H9 (cell line): ENCODE measurements around the gene NCBP3. TPM values are rescaled to one million over a fixed set of nuclear protein-coding genes. Genes with fewer than 3 reads are reported as not detected.

ENCODE experiments used
- DNase-seq: peaks from one replicate; pipeline ENCODE4 v3.0.0-alpha.2; 2017
- H2AFZ ChIP-seq: one replicate; pipeline ENCODE4 v1.6.1; 2013; ENCODE audit warnings: mild to moderate bottlenecking, low read length, control low read depth, moderate library complexity
- H2AK5ac ChIP-seq: 2 replicates; pipeline ENCODE4 v1.6.1; 2013; ENCODE audit warnings: low read length, control low read depth, mixed read lengths; ENCODE audit not compliant: insufficient read length
- H2BK120ac ChIP-seq: one replicate; pipeline ENCODE4 v1.6.1; 2013; ENCODE audit warnings: low read depth, mild to moderate bottlenecking, low read length, control low read depth, inconsistent platforms; ENCODE audit not compliant: poor library complexity, severe bottlenecking
- H2BK12ac ChIP-seq: 2 replicates; pipeline ENCODE4 v1.6.1; 2013; ENCODE audit warnings: low read length, control low read depth, mixed read lengths, low read depth; ENCODE audit not compliant: insufficient read length
- H2BK15ac ChIP-seq: 2 replicates; pipeline ENCODE4 v1.6.1; 2013; ENCODE audit warnings: low read depth, low read length, control low read depth
- H2BK20ac ChIP-seq: one replicate; pipeline ENCODE4 v1.6.1; 2013; ENCODE audit warnings: low read depth, mild to moderate bottlenecking, low read length, control low read depth, inconsistent platforms; ENCODE audit not compliant: poor library complexity, severe bottlenecking
- H2BK5ac ChIP-seq: 2 replicates; pipeline ENCODE4 v1.6.1; 2013; ENCODE audit warnings: low read length, control low read depth, mixed read lengths; ENCODE audit not compliant: insufficient read length
- H3K14ac ChIP-seq: 2 replicates; pipeline ENCODE4 v1.6.1; 2013; ENCODE audit warnings: low read length, control low read depth; ENCODE audit not compliant: insufficient read depth
- H3K18ac ChIP-seq: 2 replicates; pipeline ENCODE4 v1.6.1; 2013; ENCODE audit warnings: low read depth, mild to moderate bottlenecking, mixed read lengths, low read length, control low read depth; ENCODE audit not compliant: insufficient read length
- H3K23ac ChIP-seq: 2 replicates; pipeline ENCODE4 v1.6.1; 2013; ENCODE audit warnings: low read length, control low read depth, mixed read lengths, low read depth; ENCODE audit not compliant: insufficient read length
- H3K23me2 ChIP-seq: 2 replicates; pipeline ENCODE4 v1.6.1; 2013; ENCODE audit warnings: low read depth, mild to moderate bottlenecking, mixed read lengths, low read length, control low read depth; ENCODE audit not compliant: insufficient read length, poor library complexity, severe bottlenecking
- H3K27ac ChIP-seq: 2 replicates; pipeline ENCODE4 v1.5.1; 2013; ENCODE audit warnings: low read length, control low read depth, mixed read lengths, low read depth; ENCODE audit not compliant: insufficient read length
- H3K27me3 ChIP-seq: 2 replicates; pipeline ENCODE4 v1.6.1; 2013; ENCODE audit warnings: low read length, control low read depth, inconsistent platforms; ENCODE audit not compliant: insufficient read depth
- H3K4ac ChIP-seq: 2 replicates; pipeline ENCODE4 v1.6.1; 2013; ENCODE audit warnings: low read depth, mild to moderate bottlenecking, control low read depth, inconsistent platforms, low read length, moderate library complexity
- H3K4me1 ChIP-seq: 2 replicates; pipeline ENCODE4 v1.6.1; 2013; ENCODE audit warnings: low read length, control low read depth, inconsistent platforms; ENCODE audit not compliant: insufficient read depth
- H3K4me2 ChIP-seq: 2 replicates; pipeline ENCODE4 v1.6.1; 2013; ENCODE audit warnings: low read length, control low read depth, mixed read lengths; ENCODE audit not compliant: insufficient read length, insufficient read depth
- H3K56ac ChIP-seq: 2 replicates; pipeline ENCODE4 v1.6.1; 2013; ENCODE audit warnings: low read depth, mild to moderate bottlenecking, mixed read lengths, low read length, control low read depth; ENCODE audit not compliant: insufficient read length
- H3K79me1 ChIP-seq: 2 replicates; pipeline ENCODE4 v1.6.1; 2013; ENCODE audit warnings: low read depth, mild to moderate bottlenecking, moderate library complexity, low read length, control low read depth, inconsistent platforms; ENCODE audit not compliant: insufficient read depth, poor library complexity, severe bottlenecking
- H3K79me2 ChIP-seq: 2 replicates; pipeline ENCODE4 v1.6.1; 2013; ENCODE audit warnings: low read length, control low read depth, inconsistent platforms; ENCODE audit not compliant: insufficient read depth
- H3K9ac ChIP-seq: 2 replicates; pipeline ENCODE4 v1.6.1; 2013; ENCODE audit warnings: low read length, control low read depth, mixed read lengths; ENCODE audit not compliant: insufficient read length; ENCODE audit errors: extremely low read depth
- H3K9me3 ChIP-seq: one replicate; pipeline ENCODE4 v1.6.1; 2013; ENCODE audit warnings: low read depth, low read length, inconsistent platforms; ENCODE audit not compliant: control insufficient read depth
- H3T11ph ChIP-seq: one replicate; pipeline ENCODE4 v1.6.1; 2013; ENCODE audit warnings: mild to moderate bottlenecking, low read length, control low read depth, inconsistent platforms
- H4K20me1 ChIP-seq: one replicate; pipeline ENCODE4 v1.6.1; 2013; ENCODE audit not compliant: control insufficient read depth, insufficient read length, insufficient read depth
- H4K5ac ChIP-seq: 2 replicates; pipeline ENCODE4 v1.6.1; 2013; ENCODE audit warnings: low read depth, mild to moderate bottlenecking, mixed read lengths, low read length, control low read depth; ENCODE audit not compliant: insufficient read length
- H4K8ac ChIP-seq: replicated peaks from 2 replicates; pipeline ENCODE4 v1.6.1; 2013; ENCODE audit warnings: low read length, control low read depth, mixed read lengths, low read depth; ENCODE audit not compliant: insufficient read length
- H4K91ac ChIP-seq: 2 replicates; pipeline ENCODE4 v1.6.1; 2013; ENCODE audit warnings: low read depth, mild to moderate bottlenecking, moderate library complexity, mixed read lengths, low read length, control low read depth; ENCODE audit not compliant: insufficient read length
- H3K27ac Mint-ChIP-seq, 3 experiments: 2 replicates in 2 of 3; 3 replicates in 1 of 3; pipeline ENCODE4 v1.8.0; 2020 to 2021; ENCODE audit warnings: mixed read lengths in 3 of 3, mild to moderate bottlenecking in 1 of 3, moderate library complexity in 1 of 3
- H3K27me3 Mint-ChIP-seq: 2 replicates; pipeline ENCODE4 v1.8.0; 2021; ENCODE audit warnings: low read depth, mild to moderate bottlenecking, moderate library complexity, mixed read lengths
- H3K36me3 Mint-ChIP-seq, 3 experiments: 2 replicates in 2 of 3; 3 replicates in 1 of 3; pipeline ENCODE4 v1.8.0; 2020 to 2021; ENCODE audit warnings: low read depth in 3 of 3, mixed read lengths in 3 of 3; ENCODE audit not compliant: insufficient read depth in 1 of 3
- H3K4me1 Mint-ChIP-seq, 2 experiments: 2 replicates each; pipeline ENCODE4 v1.8.0; 2020; ENCODE audit warnings: mixed read lengths in 2 of 2
- H3K4me3 Mint-ChIP-seq, 2 experiments: 2 replicates in 1 of 2; 3 replicates in 1 of 2; pipeline ENCODE4 v1.8.0; 2020 to 2021; ENCODE audit warnings: mild to moderate bottlenecking in 2 of 2, mixed read lengths in 2 of 2, moderate library complexity in 1 of 2
- H3K9me3 Mint-ChIP-seq, 2 experiments: 2 replicates in 1 of 2; 3 replicates in 1 of 2; pipeline ENCODE4 v1.8.0; 2020; ENCODE audit warnings: mild to moderate bottlenecking in 2 of 2, mixed read lengths in 2 of 2, moderate library complexity in 1 of 2
- CTCF ChIP-seq: fragments of 200-600 bp; sonication (generic); conservative IDR thresholded peaks from 3 replicates; pipeline ENCODE4 v1.8.0; 2021; ENCODE audit warnings: antibody characterized with exemption, mild to moderate bottlenecking
- WGBS: extraction: QIAGEN DNeasy Blood & Tissue Kit; methylation state at CpG from one replicate; pipeline ENCODE4 v1.1.7; 2013; ENCODE audit warnings: missing lambda C conversion rate, low lambda C conversion rate, mixed read lengths; ENCODE audit not compliant: insufficient read length; ENCODE audit errors: extremely low coverage; 5-methylcytosine and 5-hydroxymethylcytosine counted together
- total RNA-seq: library from RNA; stranded (reverse); gene quantifications from 2 replicates; pipeline ENCODE4 v1.2.1, GENCODE V29; 2021

NCBP3 gene
- total RNA-seq, 1 experiment from 2014 or later: 45.7 TPM

- no peak overlapping the region for H3K14ac ChIP-seq
- no peak for TF ChIP-seq CTCF
- no peak overlapping the region for H2AFZ ChIP-seq
- Mint-ChIP-seq H3K27ac (peak overlapping the region in 2 of 3 experiments; percentile 87 to 89; a peak in 2 of 7 replicates), H3K36me3 (peaks cover 31 to 84% (median 77%) of the 10 kb centered on the region in 3 experiments; a peak in 6 of 7 replicates), H3K9me3 (no peaks in the 10 kb centered on the region), H3K4me1 (no peaks in the 10 kb centered on the region), H3K27me3 (no peaks in the 10 kb centered on the region), H3K4me3 (no peak overlapping the region)
- H2AK5ac ChIP-seq: no peak overlapping the region
- no peaks in the 10 kb centered on the region for H3K79me1 ChIP-seq
- no peaks in the 10 kb centered on the region for H4K20me1 ChIP-seq
- no peak overlapping the region for H4K8ac ChIP-seq
- H2BK12ac ChIP-seq: no peak overlapping the region
- H2BK120ac ChIP-seq: no peak overlapping the region
- no peaks in the 10 kb centered on the region for H3K79me2 ChIP-seq
- H3K4me1 ChIP-seq: no peaks in the 10 kb centered on the region
- no peaks in the 10 kb centered on the region for H3K27me3 ChIP-seq
- H3K23ac ChIP-seq: no peak overlapping the region
- H3K23me2 ChIP-seq: no peaks in the 10 kb centered on the region
- no peak overlapping the region for H3K27ac ChIP-seq
- no peak overlapping the region for H3K56ac ChIP-seq
- no peak overlapping the region for H3T11ph ChIP-seq
- DNase-seq: no peak
- H3K9me3 ChIP-seq: no peaks in the 10 kb centered on the region
- H2BK20ac ChIP-seq: no peak overlapping the region
- no peak overlapping the region for H3K4me2 ChIP-seq
- no CpG with 5 or more reads among the region's 6 CpGs for WGBS
- no peak overlapping the region for H3K9ac ChIP-seq
- no peak overlapping the region for H2BK5ac ChIP-seq
- H4K91ac ChIP-seq: no peak overlapping the region
- no peak overlapping the region for H2BK15ac ChIP-seq
- H4K5ac ChIP-seq: no peak overlapping the region
- no peak overlapping the region for H3K18ac ChIP-seq
- H3K4ac ChIP-seq: no peak overlapping the region
Observed at GRCh38 chr17:3815122-3815521, 30.9 kb downstream of the NCBP3 start.
